ENCODE results near the gene ATG10.

The ATG10 gene

GRCh38 chr5:82276800-82277612 is 305.2 kb downstream of the ATG10 start:
- DNase-seq (ENCODE audit: low read depth) = no peak

- no peak for DNase-seq (ENCODE audit: low read depth)
Observed at GRCh38 chr5:82277613-82277986, 305.8 kb downstream of the ATG10 start.

GRCh38 chr5:82277987-82278710 is 306.3 kb downstream of the ATG10 start, which contains the start of gene RPS23:
RPS23 (minus strand) TSS chr5:82278354; CDS start chr5:82278323, 31 bp downstream.
- peak; percentile 86 for DNase-seq (ENCODE audit: low read depth)

GRCh38 chr5:82278711-82279370 is 307.0 kb downstream of the ATG10 start:
- DNase-seq (ENCODE audit: low read depth) = no peak

GRCh38 chr5:82283893-82284292 is 312.1 kb downstream of the ATG10 start:
- no peak for DNase-seq (ENCODE audit: low read depth)

- no peak for DNase-seq (ENCODE audit: low read depth)
Observed at GRCh38 chr5:82285206-82285605, 313.4 kb downstream of the ATG10 start.

GRCh38 chr5:82287625-82288024 is 315.8 kb downstream of the ATG10 start:
- DNase-seq (ENCODE audit: low read depth) = no peak

GRCh38 chr5:82290005-82290404 is 318.2 kb downstream of the ATG10 start:
- DNase-seq (ENCODE audit: low read depth) = no peak

GRCh38 chr5:82290908-82291307 is 319.1 kb downstream of the ATG10 start:
- DNase-seq (ENCODE audit: low read depth) = no peak

- DNase-seq (ENCODE audit: low read depth) = no peak
Observed at GRCh38 chr5:82291420-82291819, 319.6 kb downstream of the ATG10 start.

GRCh38 chr5:82295144-82295543 is 323.3 kb downstream of the ATG10 start:
- no peak for DNase-seq (ENCODE audit: low read depth)

- no peak for DNase-seq (ENCODE audit: low read depth)
Observed at GRCh38 chr5:82295959-82296531, 324.2 kb downstream of the ATG10 start.

- no peak for DNase-seq (ENCODE audit: low read depth)
Observed at GRCh38 chr5:82296929-82297328, 325.1 kb downstream of the ATG10 start.

GRCh38 chr5:82297711-82298110 is 325.9 kb downstream of the ATG10 start:
- no peak for DNase-seq (ENCODE audit: low read depth)

- DNase-seq (ENCODE audit: low read depth) = no peak
Observed at GRCh38 chr5:82298668-82299067, 326.8 kb downstream of the ATG10 start.

- DNase-seq (ENCODE audit: low read depth) = no peak
Observed at GRCh38 chr5:82301190-82301589, 329.4 kb downstream of the ATG10 start.

Data from stimulated activated CD8-positive, alpha-beta memory T cell treated with anti-CD3 and anti-CD28 coated beads, Interleukin-12 subunit alpha, Interleukin-12 subunit beta, amount 100 ng/mL, for 1 hour (primary cell).